Measurements from ENCODE around the gene NEK4.

NEK4 gene

DNA sequence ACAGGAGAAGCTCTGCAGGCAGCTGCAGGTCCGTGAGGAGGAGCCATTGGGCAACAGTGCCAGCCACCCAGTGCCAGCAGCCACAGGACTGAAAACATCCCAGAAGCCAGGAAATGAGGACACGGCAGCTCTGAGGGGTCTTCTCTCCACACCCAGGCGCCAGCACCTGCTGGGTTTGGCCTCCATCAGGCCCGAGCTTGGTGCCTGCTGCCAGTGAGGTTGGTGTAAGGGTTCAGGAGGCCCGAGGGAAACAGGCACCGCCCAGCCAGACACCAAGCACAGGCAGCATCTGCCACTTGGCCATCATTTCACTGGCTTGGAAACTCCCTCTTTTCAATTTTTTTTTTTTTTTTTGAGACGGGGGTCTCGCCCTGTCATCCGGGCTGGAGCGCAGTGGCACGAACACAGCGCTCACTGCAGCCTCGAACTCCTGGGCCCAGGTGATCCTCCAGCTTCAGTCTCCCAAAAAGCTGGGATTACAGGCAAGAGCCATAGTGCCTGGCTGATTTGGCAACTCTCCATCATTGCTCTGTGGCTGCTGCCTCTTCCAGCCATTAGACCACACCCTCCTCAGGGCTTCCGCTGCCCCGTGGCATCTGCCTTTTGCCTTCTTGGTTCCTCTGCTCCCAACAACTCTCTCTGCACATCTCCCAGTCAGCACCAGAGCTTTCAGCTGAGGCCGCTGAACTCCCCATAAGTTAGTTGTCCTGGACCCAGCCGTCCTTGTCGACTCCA is 22.4 kb upstream of the NEK4 start:
- no peak for DNase-seq (ENCODE audit: low spot score)

- DNase-seq (ENCODE audit: low spot score) = no peak
Measured at GRCh38 chr3:52792413-52792812, 21.7 kb upstream of the NEK4 start.

DNA sequence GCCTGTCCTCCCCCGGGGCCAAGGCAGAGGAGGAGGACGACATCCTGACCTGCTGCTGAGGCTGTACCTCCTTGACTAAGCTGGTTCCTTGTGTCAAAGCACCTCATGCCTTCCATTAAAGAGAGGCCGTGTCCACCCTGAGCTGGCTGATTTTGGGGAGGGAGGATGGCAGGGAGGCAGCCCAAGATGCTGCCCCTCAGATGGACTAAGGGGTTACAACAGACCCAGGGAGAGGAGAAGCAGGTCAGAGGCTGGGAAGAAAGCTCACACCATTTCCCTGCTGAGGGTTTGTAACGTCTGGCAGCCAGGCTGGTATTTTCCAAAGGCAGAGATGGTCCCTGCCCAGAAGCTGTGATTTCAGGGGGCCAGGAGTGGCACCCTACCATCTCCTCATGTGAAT is 21.2 kb upstream of the NEK4 start:
- no peak for DNase-seq (ENCODE audit: low spot score)

GRCh38 chr3:52791366-52791765 is 20.6 kb upstream of the NEK4 start:
- no peak for DNase-seq (ENCODE audit: low spot score)

- DNase-seq (ENCODE audit: low spot score) = no peak
Measured at GRCh38 chr3:52790741-52791140, 20.0 kb upstream of the NEK4 start.

GRCh38 chr3:52790337-52790736 is 19.6 kb upstream of the NEK4 start:
- DNase-seq (ENCODE audit: low spot score) = no peak

GRCh38 chr3:52789746-52790040 is 19.0 kb upstream of the NEK4 start:
- DNase-seq (ENCODE audit: low spot score) = no peak

GRCh38 chr3:52788890-52789745 is 18.4 kb upstream of the NEK4 start:
- DNase-seq (ENCODE audit: low spot score) = no peak

DNA sequence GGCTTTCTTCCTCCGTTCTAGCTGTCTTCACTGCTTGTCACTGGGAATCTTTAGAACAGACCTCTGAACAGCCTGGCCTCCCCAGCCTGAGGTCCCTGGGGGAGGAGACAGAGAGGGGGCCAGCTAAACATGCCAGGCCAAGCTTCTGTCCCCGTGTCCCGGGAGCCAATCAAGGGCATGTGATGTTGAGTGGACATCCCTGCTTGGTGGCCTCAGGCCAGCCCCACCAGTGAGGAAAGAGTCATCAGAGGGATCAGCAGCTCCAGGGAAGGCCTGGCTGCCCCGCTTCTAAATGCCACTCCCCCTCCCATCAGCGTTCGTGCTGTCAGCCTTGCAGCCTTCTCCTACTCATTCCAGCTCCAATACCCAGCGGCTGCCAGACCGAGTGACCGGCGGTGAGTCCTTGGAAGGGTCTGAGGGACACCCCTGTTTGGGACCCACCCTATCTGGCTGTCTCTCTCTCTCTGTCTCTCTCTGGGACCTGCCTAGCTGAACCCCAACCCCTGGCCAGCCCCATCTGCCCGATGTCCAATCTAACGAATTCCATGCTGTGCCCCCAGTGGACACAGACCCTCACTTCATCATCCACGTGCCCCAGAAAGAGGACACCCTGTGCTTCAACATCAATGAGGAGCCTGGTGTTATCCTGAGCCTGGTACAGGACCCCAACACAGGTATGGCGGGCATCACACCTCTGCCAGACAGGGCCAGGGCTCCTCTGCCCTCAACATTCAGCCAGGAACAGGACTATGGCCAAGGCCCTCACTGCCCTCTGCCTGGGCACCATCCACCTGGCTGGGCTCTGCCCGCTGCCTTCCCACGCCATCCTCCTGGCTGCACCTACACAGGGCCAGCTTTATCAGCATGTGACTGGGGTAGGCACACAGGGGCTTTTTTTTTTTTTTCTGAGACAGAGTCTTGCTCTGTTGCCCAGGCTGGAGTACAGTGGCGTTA is 17.2 kb upstream of the NEK4 start:
- DNase-seq (ENCODE audit: low spot score) = no peak

DNA sequence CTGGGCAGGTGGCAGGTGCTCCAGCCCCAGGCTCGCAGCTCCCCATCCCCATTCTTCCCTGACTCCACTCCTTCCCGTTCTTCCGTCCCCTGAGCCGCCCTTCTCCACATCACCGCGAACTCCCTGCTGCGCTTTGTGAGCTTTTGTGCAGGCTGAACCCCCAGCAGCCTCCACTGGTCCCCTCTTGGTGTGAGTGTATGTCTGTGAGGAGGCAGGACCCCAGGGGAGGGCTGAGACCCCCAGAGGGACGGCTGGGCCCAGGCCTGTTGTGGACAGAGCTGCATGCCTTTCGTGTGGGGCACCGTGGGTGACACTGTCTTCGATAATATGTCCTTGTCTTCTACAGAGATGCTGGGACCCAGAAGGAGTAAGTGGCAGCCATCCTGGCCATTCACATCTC is 16.5 kb upstream of the NEK4 start:
- DNase-seq (ENCODE audit: low spot score) = no peak

- no peak for DNase-seq (ENCODE audit: low spot score)
Measured at GRCh38 chr3:52786330-52787215, 15.8 kb upstream of the NEK4 start.

GRCh38 chr3:52784931-52785590 is 14.3 kb upstream of the NEK4 start:
- DNase-seq (ENCODE audit: low spot score) = no peak

GRCh38 chr3:52784021-52784621 is 13.4 kb upstream of the NEK4 start:
- no peak for DNase-seq (ENCODE audit: low spot score)

GRCh38 chr3:52783211-52783555 is 12.4 kb upstream of the NEK4 start:
- DNase-seq (ENCODE audit: low spot score) = no peak

DNA sequence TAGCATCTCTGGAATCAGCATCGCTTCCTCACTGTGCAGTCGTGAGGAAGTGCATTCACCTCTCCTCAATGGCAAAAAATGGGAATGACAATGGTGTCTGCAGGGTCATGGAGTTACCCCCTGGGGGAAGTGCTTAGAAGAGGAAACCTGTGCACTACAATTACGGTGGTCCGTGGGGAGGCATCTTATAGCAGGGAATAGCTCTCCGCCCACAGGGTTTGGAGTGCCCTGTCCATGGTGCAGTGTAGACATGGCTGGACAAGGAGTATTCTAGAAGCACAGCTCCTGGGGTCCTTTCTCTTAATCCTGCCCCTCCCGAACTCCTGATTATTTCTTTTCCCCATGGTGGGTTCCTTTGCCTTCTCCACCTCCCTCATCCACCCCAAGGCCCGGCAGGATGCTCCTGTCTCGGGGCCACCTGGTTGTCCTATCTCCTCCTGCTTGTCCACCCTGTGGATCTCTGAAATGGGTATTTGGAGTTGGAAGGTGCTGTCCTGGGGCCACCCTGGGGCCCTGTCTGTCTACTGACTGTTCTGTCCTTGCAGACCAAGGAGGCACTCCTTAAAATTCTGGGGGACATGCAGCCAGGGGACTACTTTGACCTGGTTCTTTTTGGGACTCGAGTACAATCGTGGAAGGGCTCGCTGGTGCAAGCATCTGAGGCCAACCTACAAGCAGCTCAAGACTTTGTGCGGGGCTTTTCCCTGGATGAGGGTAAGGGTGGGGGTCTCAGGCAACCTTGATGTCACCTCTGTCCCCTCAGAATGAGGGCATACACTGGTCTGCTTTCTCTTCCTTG is 11.9 kb upstream of the NEK4 start:
- no peak for DNase-seq (ENCODE audit: low spot score)

DNA sequence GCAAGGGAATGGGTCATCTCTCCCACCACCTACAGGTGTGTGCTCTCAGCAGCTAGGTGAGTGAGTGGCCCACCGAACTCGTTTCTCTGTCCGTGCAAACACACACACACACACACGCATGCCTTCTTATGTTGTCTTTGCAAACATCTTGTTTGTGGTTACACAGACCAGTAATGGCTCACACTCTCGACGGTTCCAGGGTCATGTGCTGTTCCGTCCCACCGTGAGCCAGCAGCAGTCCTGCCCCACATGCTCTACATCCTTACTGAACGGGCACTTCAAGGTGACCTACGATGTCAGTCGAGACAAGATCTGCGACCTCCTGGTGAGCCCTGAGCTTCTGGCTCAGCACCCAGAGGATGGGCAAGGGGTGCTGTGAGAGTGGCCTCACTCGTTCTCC is 11.0 kb upstream of the NEK4 start:
- DNase-seq (ENCODE audit: low spot score) = no peak

DNA sequence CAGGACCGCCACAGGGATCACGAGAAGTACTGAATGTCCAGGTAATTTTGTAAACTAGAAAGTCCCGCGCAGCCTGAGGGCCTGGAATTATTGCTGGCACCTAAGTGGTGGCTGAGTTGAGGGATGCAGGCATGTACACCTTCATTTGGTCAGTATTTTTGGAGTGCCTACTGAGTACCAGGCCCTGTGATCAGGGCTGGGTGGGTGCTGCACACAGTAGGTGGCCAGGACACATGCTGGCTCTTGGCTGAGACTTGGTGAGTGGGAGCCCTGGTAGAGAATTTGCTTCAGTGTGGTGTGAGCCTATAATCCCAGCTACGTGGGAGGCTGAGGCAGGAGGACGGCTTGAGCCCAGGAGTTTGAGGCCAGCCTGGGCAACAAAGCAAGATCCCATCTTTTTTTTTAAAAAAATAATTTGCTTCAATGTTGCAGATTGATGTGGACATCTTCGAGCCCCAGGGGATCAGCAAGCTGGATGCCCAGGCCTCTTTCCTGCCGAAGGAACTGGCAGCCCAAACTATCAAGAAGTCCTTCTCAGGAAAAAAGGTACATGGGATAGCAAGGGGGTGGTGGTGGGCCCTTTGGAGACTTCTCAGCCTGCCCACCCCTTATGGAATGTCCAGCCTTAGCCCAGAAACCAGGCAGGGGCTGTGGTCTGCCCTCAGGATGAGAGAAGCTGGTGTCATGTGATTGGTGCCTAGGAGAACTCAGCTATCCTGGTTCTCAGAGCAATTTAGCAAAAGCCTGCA is 9.3 kb upstream of the NEK4 start:
- no peak for DNase-seq (ENCODE audit: low spot score)

DNA sequence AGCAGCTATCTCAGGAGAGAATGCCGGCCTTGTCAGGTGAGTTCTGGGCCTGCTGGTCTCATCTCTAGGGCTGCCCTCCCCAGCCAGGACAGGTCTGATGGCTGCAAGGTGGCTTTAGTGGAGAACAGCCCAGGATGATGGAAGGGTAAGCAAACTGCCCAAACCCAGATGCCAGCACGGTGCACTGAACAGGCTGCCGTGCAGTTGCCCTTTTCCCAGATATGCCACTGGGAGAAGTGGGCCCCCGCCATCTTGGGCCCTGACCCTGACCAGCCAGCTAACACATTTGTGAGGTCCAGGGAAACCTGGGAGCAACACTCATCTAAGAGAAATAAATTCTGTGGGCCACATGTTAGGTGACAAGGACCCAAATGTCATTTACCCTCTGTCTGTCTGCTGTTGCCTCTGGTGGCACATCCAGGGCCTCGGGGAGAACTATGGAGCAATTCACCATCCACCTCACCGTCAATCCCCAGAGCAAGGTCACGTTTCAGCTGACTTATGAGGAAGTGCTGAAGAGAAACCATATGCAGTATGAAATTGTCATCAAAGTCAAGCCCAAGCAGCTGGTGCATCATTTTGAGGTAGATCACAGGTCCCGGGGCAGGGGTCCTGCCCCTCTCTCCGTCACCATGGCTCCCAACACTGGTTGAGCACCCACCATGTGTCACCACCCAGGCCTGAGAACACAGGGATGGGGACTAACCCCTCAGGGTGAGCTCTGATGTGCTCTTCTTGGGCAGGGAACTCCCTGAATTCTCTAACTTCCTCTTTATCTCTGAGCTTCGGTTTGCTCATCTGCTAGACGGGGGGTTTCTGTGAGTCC is 8.5 kb upstream of the NEK4 start:
- no peak for DNase-seq (ENCODE audit: low spot score)

Data from putamen (tissue), 1 donor.